Natural killer cell (primary cell): ENCODE data around the gene FBXO31. TPM values are rescaled to one million over a fixed set of nuclear protein-coding genes. Genes with fewer than 3 reads are reported as not detected.
A peak's percentile ranks its signal among the peaks of the same experiment; 100 is the strongest.

ENCODE experiments used
- ATAC-seq, 3 donors: fragments of 150-1000 bp in 2 of 3; fragments of 200-7000 bp in 1 of 3; cut with Tn5 transposase; 1 replicate in 1 of 3; 2 replicates in 2 of 3; pipeline ENCODE4 v1.10.0; 2021; ENCODE audit warnings: mild to moderate bottlenecking in 2 of 3, moderate library complexity in 2 of 3
- DNase-seq, 2 donors: peaks; one replicate each; pipeline versions ENCODE4 v3.0.0 to v3.0.0-alpha.2; 2013 to 2021; ENCODE audit warnings: mixed read lengths in 1 of 2
- H3K27ac ChIP-seq: one replicate; pipeline ENCODE4 v1.5.1; 2013; ENCODE audit warnings: mild to moderate bottlenecking, low read length
- H3K27me3 ChIP-seq: one replicate; pipeline ENCODE4 v1.6.1; 2013; ENCODE audit warnings: low read length; ENCODE audit not compliant: control insufficient read depth, insufficient read depth
- H3K36me3 ChIP-seq: one replicate; pipeline ENCODE4 v1.6.1; 2013; ENCODE audit warnings: low read length; ENCODE audit not compliant: control insufficient read depth, insufficient read depth
- H3K4me1 ChIP-seq: one replicate; pipeline ENCODE4 v1.6.1; 2013; ENCODE audit warnings: low read length; ENCODE audit not compliant: control insufficient read depth, insufficient read depth
- H3K4me3 ChIP-seq: one replicate; pipeline ENCODE4 v1.5.1; 2013; ENCODE audit warnings: low read length
- H3K9me3 ChIP-seq: one replicate; pipeline ENCODE4 v1.6.1; 2013; ENCODE audit warnings: low read length; ENCODE audit not compliant: control insufficient read depth, insufficient read depth
- H3K27ac Mint-ChIP-seq, 2 donors: one replicate each; pipeline ENCODE4 v1.8.0; 2022; ENCODE audit warnings: mild to moderate bottlenecking in 2 of 2, mixed read lengths in 2 of 2, moderate library complexity in 1 of 2
- H3K27me3 Mint-ChIP-seq, 2 donors: one replicate each; pipeline ENCODE4 v1.8.0; 2022; ENCODE audit warnings: low read depth in 2 of 2, mixed read lengths in 2 of 2
- H3K36me3 Mint-ChIP-seq: one replicate; pipeline ENCODE4 v1.8.0; 2022; ENCODE audit warnings: mixed read lengths
- H3K4me1 Mint-ChIP-seq, 2 donors: one replicate each; pipeline ENCODE4 v1.8.0; 2022; ENCODE audit warnings: mixed read lengths in 2 of 2
- H3K4me3 Mint-ChIP-seq: one replicate; pipeline ENCODE4 v1.8.0; 2022; ENCODE audit warnings: mild to moderate bottlenecking, moderate library complexity, mixed read lengths
- H3K9me3 Mint-ChIP-seq, 2 donors: one replicate each; pipeline ENCODE4 v1.8.0; 2022; ENCODE audit warnings: mixed read lengths in 2 of 2
- WGBS: methylation state at CpG from one replicate; pipeline ENCODE4 v1.1.7; 2013; ENCODE audit warnings: missing lambda C conversion rate; ENCODE audit not compliant: insufficient coverage; 5-methylcytosine and 5-hydroxymethylcytosine counted together
- intact Hi-C: fragments of 100-400 bp; cut with micrococcal nuclease; formaldehyde crosslinking; loops from one replicate; pipeline ENCODE4 v1.14.2; 2022
- total RNA-seq, 4 donors: library from RNA; stranded (reverse); fragments of 120-200 nt in 1 of 4; gene quantifications; one replicate each; pipeline versions ENCODE4 v1.2.3 to v1.2.4, GENCODE V29; 2013 to 2022
- TF ChIP-seq, protein P1 (sequence below): fragments of 200-600 bp; IDR thresholded peaks from one replicate; pipeline ENCODE4 v1.8.0; 2022; ENCODE audit warnings: antibody characterized with exemption

Gene FBXO31, protein sequence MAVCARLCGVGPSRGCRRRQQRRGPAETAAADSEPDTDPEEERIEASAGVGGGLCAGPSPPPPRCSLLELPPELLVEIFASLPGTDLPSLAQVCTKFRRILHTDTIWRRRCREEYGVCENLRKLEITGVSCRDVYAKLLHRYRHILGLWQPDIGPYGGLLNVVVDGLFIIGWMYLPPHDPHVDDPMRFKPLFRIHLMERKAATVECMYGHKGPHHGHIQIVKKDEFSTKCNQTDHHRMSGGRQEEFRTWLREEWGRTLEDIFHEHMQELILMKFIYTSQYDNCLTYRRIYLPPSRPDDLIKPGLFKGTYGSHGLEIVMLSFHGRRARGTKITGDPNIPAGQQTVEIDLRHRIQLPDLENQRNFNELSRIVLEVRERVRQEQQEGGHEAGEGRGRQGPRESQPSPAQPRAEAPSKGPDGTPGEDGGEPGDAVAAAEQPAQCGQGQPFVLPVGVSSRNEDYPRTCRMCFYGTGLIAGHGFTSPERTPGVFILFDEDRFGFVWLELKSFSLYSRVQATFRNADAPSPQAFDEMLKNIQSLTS
- total RNA-seq = 10 to 100 TPM; 32.2 to 47.2 (median 37.6) TPM
- 19.5 TPM for total RNA-seq (2013)

DNA sequence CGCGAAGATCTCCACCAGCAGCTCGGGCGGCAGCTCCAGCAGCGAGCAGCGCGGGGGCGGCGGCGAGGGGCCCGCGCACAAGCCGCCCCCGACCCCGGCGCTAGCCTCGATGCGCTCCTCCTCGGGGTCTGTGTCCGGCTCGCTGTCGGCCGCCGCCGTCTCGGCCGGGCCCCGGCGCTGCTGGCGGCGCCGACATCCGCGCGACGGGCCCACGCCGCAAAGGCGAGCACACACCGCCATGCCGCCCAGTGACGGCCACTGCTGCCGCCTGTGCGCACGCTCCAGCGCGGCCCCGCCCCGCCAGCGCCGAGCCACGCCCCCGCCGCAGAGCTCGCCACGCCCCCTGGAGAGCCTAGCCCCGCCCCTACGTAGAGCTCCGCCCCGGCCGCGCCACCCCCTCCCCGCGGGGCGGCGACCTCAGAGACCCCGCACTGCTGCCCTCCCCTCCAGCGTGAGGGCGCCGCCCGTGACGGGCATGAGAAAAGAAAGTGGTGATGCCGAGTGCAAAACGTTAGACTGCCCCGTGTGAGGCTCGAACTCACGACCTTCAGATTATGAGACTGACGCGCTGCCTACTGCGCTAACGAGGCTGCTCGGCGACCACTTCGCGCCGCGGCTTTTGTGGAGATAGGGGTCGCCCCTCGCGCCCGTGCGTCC, at the start of gene FBXO31:
Gene FBXO31 (minus strand): TSS at position 272 of the 657 bp plus-strand sequence. CDS start 32 bp downstream, at position 240.
- H3K27me3 ChIP-seq = no peaks in the 10 kb centered on the region
- peaks cover 29% of the 10 kb centered on the region for H3K4me1 ChIP-seq
- no peaks in the 10 kb centered on the region for H3K9me3 ChIP-seq
- TF ChIP-seq, protein P1, sequence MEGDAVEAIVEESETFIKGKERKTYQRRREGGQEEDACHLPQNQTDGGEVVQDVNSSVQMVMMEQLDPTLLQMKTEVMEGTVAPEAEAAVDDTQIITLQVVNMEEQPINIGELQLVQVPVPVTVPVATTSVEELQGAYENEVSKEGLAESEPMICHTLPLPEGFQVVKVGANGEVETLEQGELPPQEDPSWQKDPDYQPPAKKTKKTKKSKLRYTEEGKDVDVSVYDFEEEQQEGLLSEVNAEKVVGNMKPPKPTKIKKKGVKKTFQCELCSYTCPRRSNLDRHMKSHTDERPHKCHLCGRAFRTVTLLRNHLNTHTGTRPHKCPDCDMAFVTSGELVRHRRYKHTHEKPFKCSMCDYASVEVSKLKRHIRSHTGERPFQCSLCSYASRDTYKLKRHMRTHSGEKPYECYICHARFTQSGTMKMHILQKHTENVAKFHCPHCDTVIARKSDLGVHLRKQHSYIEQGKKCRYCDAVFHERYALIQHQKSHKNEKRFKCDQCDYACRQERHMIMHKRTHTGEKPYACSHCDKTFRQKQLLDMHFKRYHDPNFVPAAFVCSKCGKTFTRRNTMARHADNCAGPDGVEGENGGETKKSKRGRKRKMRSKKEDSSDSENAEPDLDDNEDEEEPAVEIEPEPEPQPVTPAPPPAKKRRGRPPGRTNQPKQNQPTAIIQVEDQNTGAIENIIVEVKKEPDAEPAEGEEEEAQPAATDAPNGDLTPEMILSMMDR = no peak
- peak; percentile 67 to 89 (median 73) for ATAC-seq
- H3K4me1 Mint-ChIP-seq = peaks cover 48 to 58% of the 10 kb centered on the region in 2 donors
- intact Hi-C loops = no loop called here
- peak; percentile 92 to 94 for DNase-seq
- no peaks in the 10 kb centered on the region for H3K27me3 Mint-ChIP-seq
- no peaks in the 10 kb centered on the region for H3K36me3 ChIP-seq
- H3K4me3 ChIP-seq = peak within 1 kb of the TSS; percentile 80
- under 1% methylated on average over 92 of the region's 92 CpGs for WGBS
- H3K27ac Mint-ChIP-seq = peak within 1 kb of the TSS; percentile 95 to 97
- H3K9me3 Mint-ChIP-seq = no peaks in the 10 kb centered on the region
- H3K36me3 Mint-ChIP-seq = no peaks in the 10 kb centered on the region
- H3K27ac ChIP-seq = peak within 1 kb of the TSS; percentile 86
- peak within 1 kb of the TSS; percentile 95 for H3K4me3 Mint-ChIP-seq

DNA sequence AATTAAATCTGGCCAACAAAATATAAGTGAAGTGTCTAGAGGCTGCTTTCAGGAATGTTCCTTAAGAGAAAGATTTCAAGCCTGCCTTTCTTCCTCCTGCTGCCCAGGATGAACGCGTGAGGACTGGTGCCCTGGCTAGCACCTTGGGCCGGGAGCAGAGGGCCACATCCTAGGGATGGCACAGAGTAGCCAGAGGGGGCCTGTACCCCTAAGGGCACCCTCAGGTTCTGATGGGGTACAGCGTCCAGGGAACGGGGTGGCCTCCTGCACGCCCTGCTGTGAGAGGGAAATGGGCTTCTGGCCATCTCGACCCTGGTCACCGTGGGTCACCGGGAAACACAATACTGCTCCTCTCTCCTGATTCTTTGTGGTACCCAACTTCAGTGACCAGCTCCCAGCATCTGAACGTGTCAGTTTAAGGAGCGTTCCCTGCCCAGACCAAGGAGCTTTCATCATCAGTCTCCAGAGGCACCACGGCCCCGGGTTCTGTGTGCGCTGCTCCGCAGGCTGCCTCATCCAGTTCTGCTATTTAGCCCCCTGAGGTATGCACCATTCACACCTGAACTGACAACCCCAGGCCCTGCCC, 48.8 kb upstream of the FBXO31 start:
- Mint-ChIP-seq H3K27me3 (no peaks in the 10 kb centered on the region), H3K4me1 (peaks cover 16 to 26% of the 10 kb centered on the region in 2 donors), H3K9me3 (no peaks in the 10 kb centered on the region), H3K27ac (no peak overlapping the region), H3K4me3 (no peak overlapping the region), H3K36me3 (no peaks in the 10 kb centered on the region)
- H3K27me3 ChIP-seq = no peaks in the 10 kb centered on the region
- H3K27ac ChIP-seq = no peak overlapping the region
- H3K4me3 ChIP-seq = no peak overlapping the region
- intact Hi-C loops = no loop called here
- TF ChIP-seq, protein P1 = no peak
- WGBS = 98% methylated on average over 15 of the region's 15 CpGs
- peaks cover 21% of the 10 kb centered on the region for H3K4me1 ChIP-seq
- H3K9me3 ChIP-seq = no peaks in the 10 kb centered on the region
- peaks cover 2% of the 10 kb centered on the region for H3K36me3 ChIP-seq
- DNase-seq (no peak), ATAC-seq (no peak)

DNA sequence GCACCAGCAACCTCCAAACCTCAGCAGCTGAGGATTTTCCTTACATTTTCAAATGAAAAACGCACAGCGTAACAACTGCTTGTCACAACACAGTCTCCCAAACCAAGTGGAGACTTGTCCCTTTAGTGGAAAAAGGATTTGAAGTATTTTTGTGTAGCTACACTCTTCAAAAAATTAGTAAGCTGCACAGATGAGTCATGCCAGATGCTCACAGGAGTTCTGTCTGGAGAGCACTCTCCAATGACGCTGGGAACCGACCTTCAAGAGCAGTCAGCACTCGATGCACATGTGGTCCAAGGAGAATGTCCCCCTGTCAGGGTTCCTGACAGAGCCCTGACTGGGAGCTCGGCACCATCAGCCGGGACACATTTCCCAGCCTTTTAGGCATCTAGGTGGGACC, 48.4 kb upstream of the FBXO31 start:
- no peak overlapping the region for H3K27ac ChIP-seq
- Mint-ChIP-seq H3K4me1 (peaks cover 16 to 25% of the 10 kb centered on the region in 2 donors), H3K9me3 (no peaks in the 10 kb centered on the region), H3K27me3 (no peaks in the 10 kb centered on the region), H3K27ac (no peak overlapping the region), H3K4me3 (no peak overlapping the region), H3K36me3 (no peaks in the 10 kb centered on the region)
- 92% methylated on average over 7 of the region's 7 CpGs for WGBS
- DNase-seq (no peak), ATAC-seq (no peak)
- no peaks in the 10 kb centered on the region for H3K9me3 ChIP-seq
- H3K4me3 ChIP-seq = no peak overlapping the region
- TF ChIP-seq, protein P1 = no peak
- H3K27me3 ChIP-seq = no peaks in the 10 kb centered on the region
- peaks cover 19% of the 10 kb centered on the region for H3K4me1 ChIP-seq
- peaks cover 2% of the 10 kb centered on the region for H3K36me3 ChIP-seq
- intact Hi-C loops = no loop called here
